Cardiac muscle cell (in vitro differentiated cells and primary cell): ENCODE data around the gene EIF3I. TPM values are rescaled to one million over a fixed set of nuclear protein-coding genes. Genes with fewer than 3 reads are reported as not detected.

ENCODE experiments used
- DNase-seq, 2 donors: peaks; one replicate each; pipeline versions ENCODE4 v3.0.0 to v3.0.0-alpha.2; 2010 to 2017; ENCODE audit warnings: low read depth in 1 of 2, low spot score in 1 of 2
- H3K27ac ChIP-seq: fragments of 200-600 bp; sonication (generic); 2 replicates; pipeline ENCODE4 v1.5.1; 2016
- H3K27me3 ChIP-seq: fragments of 200-600 bp; sonication (generic); 2 replicates; pipeline ENCODE4 v1.6.0; 2016; ENCODE audit warnings: control low read depth
- H3K36me3 ChIP-seq: fragments of 200-600 bp; sonication (generic); 2 replicates; pipeline ENCODE4 v1.5.1; 2016; ENCODE audit warnings: control low read depth
- H3K4me1 ChIP-seq: fragments of 200-600 bp; sonication (generic); 2 replicates; pipeline ENCODE4 v1.8.1; 2017; ENCODE audit warnings: low read depth, mild to moderate bottlenecking, mixed run types
- H3K4me3 ChIP-seq: fragments of 200-600 bp; sonication (generic); 2 replicates; pipeline ENCODE4 v1.5.1; 2016; ENCODE audit warnings: mild to moderate bottlenecking
- H3K9me3 ChIP-seq: fragments of 200-600 bp; sonication (generic); 2 replicates; pipeline ENCODE4 v1.5.1; 2017; ENCODE audit warnings: low read depth, mild to moderate bottlenecking, control low read depth
- polyA plus RNA-seq: library from polyadenylated mRNA; unstranded; fragments of >200 nt; fragmentation: Nextera tagmentation; extraction: Ambion mirVana; gene quantifications from 2 replicates; pipeline ENCODE4 v1.2.1, GENCODE V29; 2016
- total RNA-seq: library from RNA; depleted of rRNA; stranded (reverse); fragments of >200 nt; gene quantifications from 2 replicates; pipeline ENCODE4 v1.2.3, GENCODE V29; 2016
- TF ChIP-seq, protein P1 (sequence below): IDR thresholded peaks from 2 replicates; pipeline ENCODE4 v1.5.1; 2012; ENCODE audit warnings: low read depth, mild to moderate bottlenecking, low read length

The EIF3I gene
- total and polyA plus RNA-seq, 2 experiments from 2014 or later: 165 to 239 TPM

DNA sequence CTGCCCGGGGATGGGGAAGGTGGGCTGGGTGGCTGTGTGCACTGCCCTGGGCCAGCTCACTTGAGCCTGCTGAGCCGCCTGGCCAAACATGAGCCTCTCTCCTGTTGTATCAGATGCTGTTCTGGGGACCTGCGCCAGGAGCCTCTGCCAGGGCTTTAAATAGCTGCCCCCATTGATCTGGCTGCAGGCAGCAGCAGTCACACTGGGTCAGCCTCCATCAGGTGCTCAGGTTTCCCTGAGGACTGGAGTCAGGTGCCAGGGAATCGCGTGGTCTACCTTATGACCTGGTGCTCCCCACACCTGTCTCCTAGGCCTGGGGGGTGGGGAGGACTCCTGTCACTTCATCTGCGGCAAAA, 22.5 kb upstream of the EIF3I start:
- Histone ChIP-seq H3K27ac (peak overlapping the region; percentile 77), H3K27me3 (no peaks in the 10 kb centered on the region), H3K9me3 (no peaks in the 10 kb centered on the region), H3K4me3 (peak overlapping the region; percentile 46), H3K36me3 (peaks cover 20% of the 10 kb centered on the region), H3K4me1 (peaks cover 12% of the 10 kb centered on the region)
- TF ChIP-seq, protein P1, sequence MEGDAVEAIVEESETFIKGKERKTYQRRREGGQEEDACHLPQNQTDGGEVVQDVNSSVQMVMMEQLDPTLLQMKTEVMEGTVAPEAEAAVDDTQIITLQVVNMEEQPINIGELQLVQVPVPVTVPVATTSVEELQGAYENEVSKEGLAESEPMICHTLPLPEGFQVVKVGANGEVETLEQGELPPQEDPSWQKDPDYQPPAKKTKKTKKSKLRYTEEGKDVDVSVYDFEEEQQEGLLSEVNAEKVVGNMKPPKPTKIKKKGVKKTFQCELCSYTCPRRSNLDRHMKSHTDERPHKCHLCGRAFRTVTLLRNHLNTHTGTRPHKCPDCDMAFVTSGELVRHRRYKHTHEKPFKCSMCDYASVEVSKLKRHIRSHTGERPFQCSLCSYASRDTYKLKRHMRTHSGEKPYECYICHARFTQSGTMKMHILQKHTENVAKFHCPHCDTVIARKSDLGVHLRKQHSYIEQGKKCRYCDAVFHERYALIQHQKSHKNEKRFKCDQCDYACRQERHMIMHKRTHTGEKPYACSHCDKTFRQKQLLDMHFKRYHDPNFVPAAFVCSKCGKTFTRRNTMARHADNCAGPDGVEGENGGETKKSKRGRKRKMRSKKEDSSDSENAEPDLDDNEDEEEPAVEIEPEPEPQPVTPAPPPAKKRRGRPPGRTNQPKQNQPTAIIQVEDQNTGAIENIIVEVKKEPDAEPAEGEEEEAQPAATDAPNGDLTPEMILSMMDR: no peak
- DNase-seq: peak in 1 of 2 donors; percentile 34

DNA sequence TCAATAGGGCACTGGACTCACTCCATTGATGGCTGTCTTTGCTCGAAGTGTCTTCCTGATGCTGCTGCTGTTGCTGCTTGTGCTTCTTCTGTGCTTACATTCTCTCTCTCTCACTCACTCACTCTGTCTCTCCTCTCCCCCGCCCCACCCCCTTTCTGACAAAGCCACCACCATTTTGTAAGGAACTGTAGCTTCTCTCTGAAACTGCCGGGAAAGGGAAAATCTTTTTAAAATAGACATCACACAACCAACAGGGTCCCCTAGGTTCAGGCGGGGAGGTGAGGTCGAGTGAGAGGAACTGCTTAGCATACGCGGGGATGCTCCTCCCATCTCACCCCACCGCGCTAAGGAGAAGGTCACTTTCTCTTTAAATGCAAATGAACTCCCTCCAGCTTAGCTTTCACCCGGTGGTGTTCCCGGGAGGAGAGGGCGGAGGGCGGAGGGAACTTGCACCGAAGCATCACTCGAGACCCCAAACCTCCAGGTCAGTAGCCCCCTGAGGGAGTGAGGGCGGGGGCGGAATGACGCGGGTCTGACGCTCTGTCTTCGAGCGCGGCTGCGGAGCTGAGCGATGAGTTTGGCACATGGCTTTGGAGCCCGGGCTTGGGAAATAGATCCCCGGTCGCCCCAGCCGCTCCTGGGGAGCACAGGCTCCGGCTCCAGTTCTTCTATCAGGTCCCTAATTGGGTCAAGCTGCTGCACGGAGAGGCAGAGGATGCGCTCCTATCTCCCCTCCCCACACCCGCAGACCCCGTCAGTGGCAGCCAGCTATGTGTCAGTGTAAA, 21.8 kb upstream of the EIF3I start, which contains the start of gene CCDC28B:
TSS of gene CCDC28B (plus strand) at position 370 of the 785 bp plus-strand sequence. CDS start 1,341 bp downstream, outside the sequence.
- peak within 1 kb of the TSS; percentile 46 for H3K4me3 ChIP-seq
- H3K4me1 ChIP-seq: peaks cover 12% of the 10 kb centered on the region
- peak within 1 kb of the TSS; percentile 77 for H3K27ac ChIP-seq

DNA sequence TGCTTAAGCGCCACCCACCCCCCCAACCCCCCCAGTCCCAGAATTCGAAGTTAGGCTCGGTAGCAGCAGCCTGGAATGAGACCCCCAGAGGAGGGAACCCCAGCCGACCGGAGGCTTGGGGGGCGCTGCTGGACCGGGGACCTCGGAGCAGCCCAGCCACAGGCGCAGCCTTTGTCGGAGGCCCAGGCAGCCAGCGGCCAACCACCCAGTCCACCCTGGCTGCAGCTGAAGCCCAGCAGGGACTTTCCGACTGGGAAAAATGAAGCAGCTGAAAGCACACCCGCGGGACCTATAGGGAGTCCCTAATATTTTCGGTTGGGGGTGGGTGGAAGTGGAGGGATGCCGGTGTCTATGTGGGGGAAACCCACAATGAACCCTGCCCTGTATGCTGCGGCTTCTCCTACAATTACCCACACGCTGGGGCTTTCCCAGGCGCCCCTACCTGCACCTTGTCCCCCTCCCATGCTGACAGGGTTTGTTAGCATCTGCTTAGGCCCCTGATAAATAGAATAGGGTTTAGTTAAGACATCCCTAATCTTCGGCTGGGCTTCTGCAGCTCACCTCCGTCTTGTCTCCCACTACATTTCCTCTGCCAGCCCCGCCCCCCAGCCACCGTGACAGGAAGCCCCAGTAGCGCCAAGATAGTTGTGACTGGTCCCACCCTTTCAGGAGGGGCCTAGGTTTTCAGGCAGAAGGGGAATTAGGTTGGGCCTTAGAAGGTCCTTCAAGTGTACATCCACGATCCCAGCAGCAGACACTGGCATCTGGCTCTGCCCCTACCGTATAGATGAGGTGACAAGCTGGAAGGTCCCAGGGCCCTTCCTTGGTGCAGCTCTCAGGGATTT, 21.0 kb upstream of the EIF3I start:
- H3K9me3 ChIP-seq: no peaks in the 10 kb centered on the region
- TF ChIP-seq, protein P1: no peak
- peaks cover 12% of the 10 kb centered on the region for H3K4me1 ChIP-seq
- H3K27me3 ChIP-seq: no peaks in the 10 kb centered on the region
- peak; percentile 59 to 74 for DNase-seq
- H3K27ac ChIP-seq: peak overlapping the region; percentile 77
- peak overlapping the region; percentile 46 for H3K4me3 ChIP-seq
- H3K36me3 ChIP-seq: peaks cover 7% of the 10 kb centered on the region

More for the DNA sequence above, 21.8 kb upstream of the EIF3I start, which contains the start of gene CCDC28B:
- no peaks in the 10 kb centered on the region for H3K9me3 ChIP-seq
- H3K36me3 ChIP-seq: peaks cover 12% of the 10 kb centered on the region
- H3K27me3 ChIP-seq: no peaks in the 10 kb centered on the region
- DNase-seq: peak; percentile 70 to 74
- TF ChIP-seq, protein P1: no peak

DNA sequence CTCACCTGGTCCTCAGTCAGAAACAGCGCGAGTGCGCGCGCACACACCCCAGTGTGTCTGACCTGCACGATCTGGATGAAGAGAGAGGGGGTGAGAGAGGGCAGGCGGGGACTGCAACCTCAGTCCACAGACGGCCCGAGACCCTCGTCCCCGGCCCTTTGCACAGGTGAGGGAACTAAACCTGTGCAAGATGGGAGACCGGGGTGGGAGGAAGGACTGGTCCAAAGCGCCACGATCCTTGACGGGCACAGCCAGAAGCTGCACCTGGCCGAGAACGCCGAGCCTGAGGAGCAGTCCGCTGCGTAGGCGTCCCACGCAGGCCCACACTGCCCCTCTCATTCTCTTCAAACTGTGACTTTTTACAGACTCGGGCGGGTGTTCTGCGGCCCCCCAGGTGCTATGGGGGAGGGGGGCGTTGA, 17.3 kb upstream of the EIF3I start:
- H3K4me3 ChIP-seq: peak overlapping the region; percentile 64
- no peak overlapping the region for H3K27ac ChIP-seq
- H3K9me3 ChIP-seq: no peaks in the 10 kb centered on the region
- peaks cover under 1% of the 10 kb centered on the region for H3K4me1 ChIP-seq
- no peak for DNase-seq
- H3K36me3 ChIP-seq: no peaks in the 10 kb centered on the region
- no peaks in the 10 kb centered on the region for H3K27me3 ChIP-seq
- TF ChIP-seq, protein P1: no peak
